Stimulated activated CD4-positive, alpha-beta T cell treated with anti-CD3 and anti-CD28 coated beads, Interleukin-2, amount 100 ng/mL, for 24 hours (primary cell): ENCODE results near the gene KCTD2.
A peak's percentile ranks its signal among the peaks of the same experiment; 100 is the strongest.
"Not testable (repeated sequence)": the region's sequence is repeated elsewhere in the genome, so short reads cannot be mapped to it uniquely, and the experiment has no call there.

ENCODE experiments used
- DNase-seq, 2 donors: peaks; one replicate each; pipeline ENCODE4 v3.0.0-alpha.2; 2020

The KCTD2 gene

DNA sequence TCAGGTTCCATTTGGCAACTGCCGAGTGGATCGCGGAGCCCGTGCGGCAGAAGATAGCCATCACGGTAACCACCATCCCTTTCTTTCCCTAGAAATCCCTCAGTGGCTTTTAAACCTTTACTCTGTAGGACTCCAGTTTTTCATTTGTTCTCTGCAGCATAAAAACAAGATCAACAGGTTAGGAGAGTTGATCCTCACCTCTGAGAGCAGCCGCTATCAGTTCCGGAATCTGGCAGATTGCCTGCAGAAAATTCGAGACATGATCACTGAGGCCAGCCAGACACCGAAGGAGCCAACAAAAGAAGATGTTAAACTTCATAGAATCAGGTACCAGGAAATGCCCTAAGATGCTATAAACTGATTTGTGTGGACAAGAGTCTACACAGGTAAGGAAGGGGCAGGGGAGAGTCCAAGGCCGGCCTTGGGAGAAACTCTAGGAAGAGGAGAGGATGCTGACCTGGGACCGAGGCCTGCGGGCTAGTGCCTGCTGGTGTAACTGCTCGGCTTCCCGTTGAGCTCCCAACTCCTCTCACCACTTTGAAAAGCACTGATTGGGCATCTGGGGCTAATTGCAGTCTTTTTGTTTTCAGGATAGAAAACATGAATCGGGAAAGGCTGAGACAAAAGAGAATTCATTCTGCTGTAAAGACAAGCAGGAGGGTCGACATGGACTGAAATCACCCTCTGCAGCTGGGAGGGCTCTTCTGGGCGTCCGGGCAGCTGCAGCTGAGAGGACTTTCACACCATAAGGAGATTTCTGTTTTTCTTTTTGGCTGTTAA, 26.5 kb upstream of the KCTD2 start:
- no peak for DNase-seq

DNA sequence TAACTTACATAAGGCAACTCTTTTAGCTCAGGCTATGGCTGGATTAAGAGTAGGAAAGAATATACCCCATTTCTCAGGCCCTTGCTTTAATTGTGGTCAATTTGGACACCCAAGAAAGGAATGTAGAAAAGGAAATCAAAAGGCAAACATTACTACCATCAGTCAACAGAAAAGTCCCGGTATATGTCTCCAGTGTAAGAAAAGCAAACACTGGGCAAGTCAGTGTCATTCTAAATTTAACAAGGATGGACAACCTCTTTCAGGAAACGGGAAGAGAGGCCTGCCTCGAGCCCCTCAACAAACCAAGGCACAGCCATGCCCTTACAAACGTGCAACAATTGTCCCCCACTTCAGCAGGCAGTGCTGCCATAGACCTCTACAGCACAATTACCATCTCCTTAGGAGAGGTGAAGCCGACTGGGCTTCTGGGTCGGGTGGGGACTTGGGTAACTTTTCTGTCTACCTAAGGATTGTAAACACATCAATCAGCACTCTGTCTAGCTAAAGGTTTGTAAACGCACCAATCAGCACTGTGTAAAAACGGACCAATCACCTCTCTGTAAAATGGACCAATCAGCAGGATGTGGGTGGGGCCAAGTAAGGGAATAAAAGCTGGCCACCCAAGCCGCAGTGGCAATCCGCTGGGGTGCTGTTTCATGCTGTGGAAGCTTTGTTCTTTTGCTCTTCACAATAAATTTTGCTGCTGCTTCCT, 22.2 kb upstream of the KCTD2 start:
- peak; percentile 27 to 36 for DNase-seq

DNA sequence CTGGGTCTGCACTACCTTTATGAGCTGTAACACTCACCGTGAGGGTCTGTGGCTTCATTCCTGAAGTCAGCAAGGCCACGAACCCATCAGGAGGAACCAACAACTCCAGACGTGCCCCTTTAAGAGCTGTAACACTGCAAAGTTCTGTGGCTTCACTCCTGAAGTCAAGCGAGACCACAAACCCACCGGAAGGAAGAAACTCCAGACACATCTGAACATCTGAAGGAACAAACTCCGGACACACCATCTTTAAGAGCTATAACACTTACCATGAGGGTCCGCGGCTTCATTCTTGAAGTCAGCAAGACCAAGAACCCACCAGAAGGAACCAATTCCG, 21.7 kb upstream of the KCTD2 start:
- DNase-seq, result not testable (repeated sequence)

DNA sequence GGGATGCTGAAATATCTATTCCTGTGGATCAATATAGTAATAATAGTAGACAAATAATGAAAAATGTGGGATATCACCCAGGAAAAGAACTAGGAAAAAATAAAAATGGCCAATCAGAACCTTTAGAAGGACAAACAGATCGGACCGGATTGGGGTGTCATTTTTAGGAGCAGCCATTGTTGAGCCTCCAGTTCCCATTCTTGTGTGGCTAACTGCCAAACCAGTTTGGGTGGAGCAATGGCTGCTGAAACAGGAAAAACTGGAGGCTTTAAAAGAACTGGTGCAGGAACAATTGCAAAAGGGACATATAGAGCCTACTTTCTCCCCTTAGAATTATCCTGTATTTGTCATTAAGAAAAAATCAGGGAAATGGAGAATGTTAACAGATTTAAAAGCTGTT, 20.4 kb upstream of the KCTD2 start:
- not testable (repeated sequence) for DNase-seq

DNA sequence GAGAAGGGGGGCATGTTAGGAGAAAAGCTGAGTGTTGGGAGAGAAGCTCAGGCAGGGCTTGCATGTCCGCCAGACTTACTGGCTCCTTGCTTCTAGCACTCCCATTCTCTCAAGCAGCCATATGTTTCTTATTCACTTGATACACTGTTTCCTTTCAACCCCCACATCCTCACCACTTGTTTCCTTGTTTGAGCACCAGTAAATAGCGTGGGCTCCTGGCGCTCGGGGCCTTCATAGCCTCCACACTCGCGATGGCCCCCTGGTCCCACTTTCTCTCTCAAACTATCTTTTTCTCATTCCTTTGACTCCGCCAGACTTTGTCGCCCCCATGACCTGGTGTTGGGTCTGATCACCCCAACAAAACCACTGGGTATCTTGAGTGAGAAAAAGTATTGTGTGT, 16.9 kb upstream of the KCTD2 start:
- DNase-seq, result no peak

DNA sequence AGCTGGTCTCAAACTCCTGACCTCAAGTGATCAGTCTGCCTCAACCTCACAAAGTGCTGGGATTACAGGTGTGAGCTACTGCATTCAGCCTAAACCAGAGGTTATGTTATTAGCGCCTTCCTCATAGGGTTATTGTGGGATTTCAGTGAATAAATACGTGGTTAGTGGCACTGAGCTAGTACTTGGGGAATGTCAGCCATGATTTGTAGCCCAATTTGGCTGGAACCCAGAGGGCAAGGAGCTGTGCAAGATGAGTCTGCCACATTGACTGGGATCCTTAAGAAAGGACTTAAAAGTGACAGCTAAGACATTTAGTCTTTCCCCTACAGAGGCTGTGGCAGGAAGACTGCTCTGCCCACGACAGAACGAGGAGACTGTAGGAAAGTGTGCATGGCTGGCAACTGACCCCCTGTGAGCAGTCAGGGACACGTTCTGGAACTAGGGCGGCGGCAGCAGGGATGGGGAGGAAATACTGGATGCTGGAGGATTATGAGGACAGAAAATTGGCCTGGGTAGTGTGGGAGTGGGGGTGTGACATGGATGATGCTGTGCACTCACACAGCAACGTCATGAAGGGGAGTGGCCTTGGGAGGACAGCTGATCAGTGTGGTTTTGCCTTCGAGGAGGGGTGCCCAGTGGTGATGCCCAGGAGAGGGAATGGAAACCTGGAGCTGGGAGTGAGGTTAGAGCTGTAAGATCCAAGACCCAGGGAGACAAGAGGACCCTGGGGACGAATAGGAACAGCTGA, 14.9 kb upstream of the KCTD2 start:
- DNase-seq, result peak; percentile 65 to 67

DNA sequence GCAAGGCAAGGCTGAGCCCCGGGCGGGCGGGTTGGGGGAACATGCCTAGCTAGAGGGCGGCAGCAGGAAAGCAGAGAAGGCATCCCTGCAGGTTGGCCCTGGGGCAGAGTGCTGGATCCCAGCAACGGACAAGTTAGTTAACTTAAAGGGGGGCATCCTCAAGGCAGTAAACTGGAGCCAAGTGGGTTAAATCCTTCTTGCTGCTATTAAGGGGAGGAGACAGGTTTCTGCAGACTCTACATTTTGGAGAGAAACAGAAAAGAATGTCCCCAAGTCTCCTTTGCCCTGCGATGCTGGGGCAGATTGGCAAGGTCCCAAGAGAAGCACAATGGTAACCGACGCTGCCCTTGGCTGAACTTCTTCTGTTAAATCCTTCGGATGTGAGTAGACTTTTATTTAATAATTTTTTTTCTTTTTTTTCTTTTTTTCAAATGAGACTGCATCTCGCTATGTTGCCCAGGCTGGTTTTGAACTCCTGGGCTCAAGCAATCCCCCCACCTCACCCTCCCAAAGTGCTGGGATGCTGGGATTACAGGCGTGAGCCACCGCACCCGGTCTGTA, 14.2 kb upstream of the KCTD2 start:
- no peak for DNase-seq

DNA sequence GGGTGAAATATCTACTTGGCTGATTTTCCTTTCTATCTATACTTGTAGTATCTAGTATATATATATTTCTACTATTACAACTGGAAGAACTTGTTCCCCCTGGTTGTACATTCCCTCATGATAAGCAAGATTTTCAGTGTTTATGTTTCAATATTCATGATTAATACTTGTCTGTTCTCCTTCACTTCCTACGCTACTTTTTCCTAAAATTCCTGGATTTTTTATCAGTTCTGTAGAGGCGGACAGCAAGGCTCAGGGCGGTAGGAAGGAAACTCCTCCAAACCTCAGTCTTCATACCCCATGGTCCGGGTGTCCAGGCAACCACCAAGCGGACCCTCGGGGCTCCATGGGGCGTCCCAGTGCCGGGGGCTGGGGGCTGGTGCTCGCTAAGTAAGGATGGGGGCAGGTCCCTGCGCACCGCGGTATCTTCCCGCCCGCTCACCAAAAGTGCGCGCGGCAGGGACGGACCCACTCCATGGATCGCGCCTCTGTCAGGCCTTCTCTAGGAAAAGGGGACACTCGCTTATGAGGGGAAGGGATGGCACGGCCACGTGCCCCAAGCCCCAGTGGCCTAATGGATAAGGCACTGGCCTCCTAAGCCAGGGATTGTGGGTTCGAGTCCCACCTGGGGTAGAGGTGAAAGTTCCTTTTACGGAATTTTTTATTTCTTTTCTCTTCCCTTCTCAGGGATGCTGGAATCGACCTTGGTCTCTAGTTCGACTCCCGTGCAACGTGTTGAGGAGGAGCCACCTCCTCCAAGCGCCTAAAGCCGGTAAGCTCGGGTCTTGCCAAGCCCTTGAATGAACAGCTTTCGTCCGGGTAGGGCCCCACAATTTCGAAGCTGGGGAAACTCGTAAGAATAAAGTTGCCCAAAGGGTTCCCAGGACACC, 13.4 kb upstream of the KCTD2 start:
- peak; percentile 94 to 98 for DNase-seq

DNA sequence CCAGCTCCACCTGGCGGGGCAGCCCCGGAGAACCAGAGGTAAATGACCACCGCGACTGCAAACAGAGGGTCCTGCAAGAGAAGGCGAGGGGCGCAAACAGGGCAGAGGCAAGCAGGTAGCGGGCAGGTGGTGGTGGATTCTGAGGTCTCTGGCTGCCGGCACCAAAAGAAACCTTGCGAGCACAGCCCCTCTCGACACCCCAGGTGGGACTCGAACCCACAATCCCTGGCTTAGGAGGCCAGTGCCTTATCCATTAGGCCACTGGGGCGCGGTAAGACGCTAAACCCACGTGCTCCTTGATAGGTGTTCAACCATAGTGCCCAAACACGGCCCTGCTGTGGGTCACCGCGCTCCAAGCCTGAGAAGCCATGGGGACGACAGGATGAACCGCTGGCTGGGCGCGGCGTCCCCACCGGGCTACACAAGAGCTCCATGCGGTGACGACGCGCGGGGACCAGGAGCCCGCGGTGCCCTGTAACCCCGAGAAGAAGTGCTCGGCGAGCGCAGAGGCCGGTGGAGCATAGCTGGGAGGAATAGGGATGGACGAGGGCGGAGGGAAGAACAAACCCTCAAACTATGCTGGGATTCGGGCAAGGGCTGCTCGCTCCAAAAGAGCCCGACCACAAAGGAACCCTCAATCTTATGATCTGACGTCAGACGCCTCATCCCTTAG, 12.7 kb upstream of the KCTD2 start:
- peak; percentile 95 to 99 for DNase-seq

DNA sequence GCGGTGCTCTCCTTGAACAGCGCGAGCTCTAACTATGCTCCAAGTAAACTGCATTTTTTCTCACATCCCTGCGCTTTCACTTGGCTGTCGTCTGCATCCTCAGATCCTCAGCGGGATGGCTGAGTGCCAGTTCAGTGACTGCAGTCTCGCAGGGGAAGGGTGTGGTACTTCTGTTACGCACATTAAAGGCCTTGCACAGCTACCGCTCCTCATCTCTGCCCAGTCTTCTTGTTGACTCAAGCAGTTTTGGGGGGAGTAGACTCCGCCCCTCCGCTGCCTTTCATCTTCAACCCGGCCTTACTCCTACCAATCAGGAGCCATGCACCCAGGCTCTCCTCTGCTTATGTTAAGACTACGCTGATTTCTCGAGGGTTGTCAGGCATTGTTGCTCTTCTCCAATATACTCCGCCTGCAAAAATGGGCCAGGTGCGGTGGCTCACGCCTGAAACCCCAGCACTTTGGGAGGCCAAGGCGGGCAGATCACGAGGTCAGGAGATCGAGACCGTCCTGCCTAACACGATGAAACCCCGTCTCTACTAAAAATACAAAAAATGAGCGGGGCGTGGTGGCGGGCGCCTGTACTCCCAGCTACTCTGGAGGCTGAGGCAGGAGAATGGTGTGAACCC, 10.3 kb upstream of the KCTD2 start:
- DNase-seq, result peak; percentile 73 to 80

DNA sequence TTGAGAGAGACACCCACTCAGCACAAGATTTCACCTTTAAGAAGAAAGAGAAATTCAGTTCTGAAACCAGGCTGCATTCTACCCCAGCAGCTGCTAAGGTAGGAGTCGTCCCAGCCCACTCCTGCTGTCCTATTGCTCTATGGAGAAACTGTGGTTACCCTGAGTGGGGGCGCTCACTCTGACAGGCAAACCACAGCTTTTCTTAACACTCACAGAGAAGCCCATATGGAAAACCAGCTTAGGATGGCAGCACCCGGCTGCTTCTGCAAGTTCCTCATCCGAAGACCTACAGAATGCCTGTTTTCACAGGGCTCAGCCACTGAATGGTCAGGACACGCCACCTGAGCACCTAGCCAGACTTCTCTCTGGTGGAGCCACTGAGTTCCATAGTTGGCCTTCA, 7.8 kb upstream of the KCTD2 start:
- DNase-seq, result no peak

DNA sequence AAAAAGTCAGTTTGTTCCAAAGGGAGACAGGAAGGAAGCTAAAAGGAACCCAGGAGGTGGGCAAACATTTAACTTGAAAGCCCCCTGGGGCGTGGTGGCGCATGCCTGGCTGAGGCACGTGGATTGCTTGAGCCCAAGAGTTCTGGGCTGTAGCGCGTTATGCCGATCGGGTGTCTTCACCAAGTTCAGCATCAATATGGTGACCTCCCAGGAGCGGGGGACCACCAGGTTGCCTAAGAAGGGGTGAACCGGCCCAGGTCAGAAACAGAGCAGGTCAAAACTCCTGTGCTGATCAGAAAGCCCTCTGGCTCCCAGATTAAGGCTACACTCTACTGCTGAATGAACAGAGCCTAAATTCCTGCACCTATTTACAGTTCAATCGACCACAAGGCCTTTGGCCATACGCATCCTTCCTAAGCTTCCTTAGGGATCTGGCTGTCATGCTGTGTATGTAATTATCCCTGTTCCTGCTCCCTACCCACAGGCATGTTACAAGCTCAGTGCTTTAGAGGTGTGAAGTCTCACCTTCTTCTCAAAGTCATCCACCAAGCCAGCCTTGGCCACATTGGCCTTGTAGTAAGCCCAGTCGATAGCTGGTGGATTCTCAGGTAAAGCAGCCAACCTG, 5.3 kb upstream of the KCTD2 start:
- no peak for DNase-seq

DNA sequence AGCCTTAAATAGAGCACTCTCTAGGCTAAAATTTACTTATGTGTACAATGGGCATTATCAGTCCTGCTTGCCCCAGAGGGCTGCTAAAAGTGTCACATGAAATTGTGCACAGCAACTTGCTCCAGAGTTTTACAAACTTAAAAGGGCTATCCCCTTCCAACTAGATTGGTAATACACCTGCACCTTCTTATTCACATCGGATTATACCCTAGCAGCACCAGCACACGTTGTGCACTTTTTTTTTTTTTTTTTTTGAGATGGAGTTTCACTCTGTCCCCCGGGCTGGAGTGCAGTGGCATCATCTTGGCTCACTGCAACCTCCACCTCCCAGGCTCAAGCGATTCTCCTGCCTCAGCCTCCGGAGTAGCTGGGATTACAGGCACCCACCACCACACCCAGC, 3.2 kb upstream of the KCTD2 start:
- not testable (repeated sequence) for DNase-seq

DNA sequence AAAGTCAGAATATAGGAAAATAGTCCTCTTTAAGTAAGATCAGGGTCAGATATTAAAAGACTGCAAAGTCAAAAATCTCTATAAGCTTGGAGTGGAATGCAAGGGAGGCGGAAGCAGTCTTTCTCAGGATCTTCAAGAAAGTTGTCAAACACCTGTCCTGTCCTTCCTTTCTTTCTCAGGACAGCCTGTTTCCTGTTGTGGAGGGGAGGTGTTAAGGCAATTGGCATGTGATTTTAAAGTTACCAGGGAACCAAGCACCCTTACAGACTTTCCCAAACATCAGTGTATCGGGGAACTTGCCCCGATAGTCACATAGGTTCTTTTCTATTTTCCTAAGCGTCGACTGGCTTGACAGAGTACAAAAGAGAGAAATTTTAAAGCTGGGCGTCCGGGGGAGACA, 2.3 kb upstream of the KCTD2 start:
- DNase-seq, result no peak

DNA sequence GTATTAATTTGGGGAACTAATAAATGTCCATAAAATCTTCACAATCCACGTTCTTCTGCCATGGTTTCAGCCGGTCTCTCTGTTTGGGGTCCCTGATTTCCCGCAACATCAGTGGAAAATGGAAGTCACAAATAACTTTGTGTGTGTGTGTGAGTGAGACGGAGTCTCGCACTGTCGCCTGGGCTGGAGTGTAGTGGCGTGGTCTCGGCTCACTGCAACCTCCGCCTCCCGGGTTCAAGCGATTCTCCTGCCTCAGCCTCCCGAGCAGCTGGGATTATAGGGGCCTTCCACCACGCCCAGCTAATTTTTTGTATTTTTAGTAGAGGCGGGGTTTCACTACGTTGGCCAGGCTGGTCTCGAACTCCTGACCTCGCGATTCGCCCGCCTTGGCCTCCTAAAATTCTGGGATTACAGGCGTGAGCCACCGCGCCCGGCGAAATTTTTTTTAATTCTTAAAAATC, 1.0 kb upstream of the KCTD2 start:
- peak in 1 of 2 donors; percentile 61 for DNase-seq

DNA sequence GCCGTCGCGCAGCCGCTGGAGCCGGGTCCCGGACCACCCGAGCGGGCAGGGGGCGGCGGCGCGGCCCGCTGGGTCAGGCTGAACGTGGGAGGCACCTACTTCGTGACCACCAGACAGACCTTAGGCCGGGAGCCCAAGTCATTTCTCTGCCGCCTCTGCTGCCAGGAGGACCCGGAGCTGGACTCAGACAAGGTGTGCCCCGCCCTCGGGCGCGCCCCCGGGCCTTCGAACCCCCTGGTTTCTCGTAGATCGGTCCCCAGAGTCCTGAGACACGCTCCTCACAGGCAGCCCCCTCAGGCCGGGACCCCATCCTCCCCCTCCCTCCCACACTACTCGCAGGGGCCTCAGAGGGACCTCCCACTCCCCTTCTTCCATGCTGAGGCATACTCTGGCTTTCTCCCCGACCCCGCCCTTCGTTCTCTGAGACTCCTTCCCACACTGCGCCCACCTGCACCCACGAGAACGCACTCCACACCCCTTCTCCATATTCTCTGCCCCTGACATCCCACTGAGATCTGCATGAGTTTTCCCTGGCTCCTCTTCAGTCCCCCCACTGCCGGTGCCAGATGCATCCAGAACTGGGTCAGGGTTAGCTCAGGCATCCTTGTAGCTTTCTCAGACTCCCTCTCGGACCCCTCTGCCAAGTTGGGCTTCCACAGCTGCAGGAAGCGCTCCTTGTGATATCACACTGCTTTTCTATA, 523 bp downstream of the KCTD2 start:
- peak; percentile 28 to 38 for DNase-seq

DNA sequence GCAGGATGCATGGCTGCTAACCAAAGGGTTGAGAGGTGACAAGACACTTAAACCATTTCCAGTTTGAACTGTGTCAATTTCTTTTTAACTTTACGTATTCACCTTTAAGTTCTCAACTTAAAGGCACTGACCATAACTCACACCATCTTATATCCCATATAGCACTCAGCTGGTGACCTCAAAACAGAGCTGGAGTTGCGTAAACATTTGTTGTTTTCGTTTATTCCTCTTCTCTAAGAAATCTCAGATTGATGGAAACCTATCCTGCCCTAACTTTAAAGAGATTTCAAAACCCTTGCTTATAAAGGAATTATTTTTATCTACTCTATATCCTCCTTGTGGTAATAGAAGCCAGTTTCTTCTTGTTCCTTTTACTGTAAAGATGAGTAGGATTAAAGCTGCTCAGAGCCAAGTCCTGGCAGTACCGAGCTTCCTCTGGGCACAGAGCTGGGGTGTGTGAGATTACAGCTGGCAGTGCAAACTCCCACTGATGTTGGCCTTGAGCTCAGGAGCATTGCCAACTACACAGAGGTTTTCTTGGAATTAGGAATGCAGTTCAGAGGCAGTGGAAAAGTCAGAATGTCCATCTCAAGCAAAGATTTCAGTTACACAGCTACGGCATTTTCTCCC, 1.3 kb downstream of the KCTD2 start:
- no peak for DNase-seq

DNA sequence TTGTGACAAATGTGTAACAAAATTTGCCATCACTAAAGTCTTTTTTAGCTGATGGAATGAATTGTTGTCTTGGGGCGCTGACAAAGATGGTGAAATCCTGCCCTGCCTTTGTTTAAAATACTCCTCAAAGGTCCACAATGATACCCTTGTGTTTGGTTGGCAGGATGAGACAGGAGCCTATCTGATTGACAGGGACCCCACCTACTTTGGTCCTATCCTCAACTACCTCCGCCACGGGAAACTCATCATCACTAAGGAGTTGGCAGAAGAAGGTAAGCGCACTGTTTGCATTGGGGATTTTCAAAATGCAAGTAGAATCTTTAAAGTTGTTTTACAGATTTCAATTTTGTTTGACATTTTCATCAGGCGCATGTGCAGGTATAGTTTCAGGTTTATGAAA, 2.0 kb downstream of the KCTD2 start:
- no peak for DNase-seq

DNA sequence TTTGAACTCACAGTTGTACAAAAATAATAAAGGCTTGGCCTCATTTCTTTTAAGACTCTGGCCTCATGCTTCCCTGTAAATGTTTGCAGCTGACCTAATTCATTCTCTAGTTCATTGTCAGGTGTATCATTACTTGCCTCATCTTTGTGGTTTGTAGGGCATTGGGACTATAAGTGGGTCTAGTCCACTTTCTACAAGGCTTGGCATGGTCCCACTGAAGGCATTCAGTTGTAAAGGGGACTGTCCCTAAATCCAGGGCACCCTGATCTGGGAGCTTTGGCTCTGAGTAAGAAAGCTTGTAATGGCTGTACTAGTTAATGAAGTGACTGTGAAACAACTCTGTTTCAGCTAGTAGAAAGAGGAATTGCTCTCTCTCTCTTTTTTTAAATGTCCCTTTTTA, 2.7 kb downstream of the KCTD2 start:
- no peak for DNase-seq

DNA sequence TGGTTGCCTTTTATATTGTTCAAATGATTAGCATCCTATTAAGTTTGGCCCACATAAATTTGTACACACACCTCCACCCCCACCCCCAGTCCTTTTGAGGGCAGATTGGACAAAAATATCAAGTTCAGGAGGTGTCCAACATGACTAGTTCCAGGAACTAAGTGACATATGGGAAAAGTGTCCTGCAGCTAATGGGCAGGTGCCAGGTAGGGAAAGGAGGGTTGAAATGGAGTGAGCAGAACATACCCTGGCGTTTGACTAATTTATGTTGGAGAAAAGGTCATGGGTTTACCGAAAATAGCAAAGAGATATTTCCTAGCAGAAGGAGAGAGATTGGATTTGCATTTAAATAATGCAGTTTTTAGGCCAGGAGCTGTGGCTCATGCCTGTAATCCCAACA, 4.9 kb downstream of the KCTD2 start:
- no peak for DNase-seq
